Measurements from ENCODE around the gene BRAT1.

DNA sequence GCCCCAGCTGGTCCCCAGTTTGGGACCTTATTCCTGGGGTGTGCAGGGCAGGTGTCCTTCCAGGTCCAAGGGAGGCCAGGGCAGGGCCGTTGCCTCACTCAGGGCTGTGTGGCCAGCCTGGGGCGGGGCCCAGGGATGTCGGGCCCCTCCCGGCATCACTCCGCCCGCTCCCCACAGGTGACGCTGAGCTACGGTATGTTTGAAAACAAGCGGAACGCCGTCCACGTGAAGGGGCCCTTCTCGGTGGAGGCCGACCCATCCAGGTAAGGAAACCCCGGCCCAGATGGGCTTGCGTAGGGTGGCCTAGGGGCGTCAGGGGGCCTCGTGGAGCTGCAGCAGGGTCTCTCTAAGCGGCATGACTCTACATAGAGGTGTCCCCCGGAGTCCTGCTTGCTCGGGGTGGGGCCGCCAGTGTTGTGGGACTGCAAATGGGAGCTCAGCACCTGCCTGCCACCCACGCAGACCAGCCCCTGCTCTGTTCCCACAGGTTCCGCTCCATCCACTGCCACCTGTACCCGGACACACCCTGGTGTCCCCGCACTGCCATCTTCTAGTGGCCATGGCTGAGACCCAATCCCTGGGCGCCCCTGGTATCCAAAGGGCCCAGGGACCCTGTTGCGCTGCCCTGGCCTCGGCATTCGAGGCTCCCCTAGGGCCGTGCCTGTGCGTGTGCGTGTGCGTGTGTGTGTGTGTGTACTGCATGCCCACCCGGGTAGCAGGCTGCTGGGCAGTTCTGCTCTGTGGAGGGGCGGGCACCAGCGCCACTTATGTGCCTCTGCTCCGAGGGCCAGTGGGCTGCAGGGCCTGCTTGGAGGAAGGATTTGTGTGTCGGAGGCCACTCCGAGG lies 28.4 kb downstream of the BRAT1 start:
- TF ChIP-seq, protein P1, sequence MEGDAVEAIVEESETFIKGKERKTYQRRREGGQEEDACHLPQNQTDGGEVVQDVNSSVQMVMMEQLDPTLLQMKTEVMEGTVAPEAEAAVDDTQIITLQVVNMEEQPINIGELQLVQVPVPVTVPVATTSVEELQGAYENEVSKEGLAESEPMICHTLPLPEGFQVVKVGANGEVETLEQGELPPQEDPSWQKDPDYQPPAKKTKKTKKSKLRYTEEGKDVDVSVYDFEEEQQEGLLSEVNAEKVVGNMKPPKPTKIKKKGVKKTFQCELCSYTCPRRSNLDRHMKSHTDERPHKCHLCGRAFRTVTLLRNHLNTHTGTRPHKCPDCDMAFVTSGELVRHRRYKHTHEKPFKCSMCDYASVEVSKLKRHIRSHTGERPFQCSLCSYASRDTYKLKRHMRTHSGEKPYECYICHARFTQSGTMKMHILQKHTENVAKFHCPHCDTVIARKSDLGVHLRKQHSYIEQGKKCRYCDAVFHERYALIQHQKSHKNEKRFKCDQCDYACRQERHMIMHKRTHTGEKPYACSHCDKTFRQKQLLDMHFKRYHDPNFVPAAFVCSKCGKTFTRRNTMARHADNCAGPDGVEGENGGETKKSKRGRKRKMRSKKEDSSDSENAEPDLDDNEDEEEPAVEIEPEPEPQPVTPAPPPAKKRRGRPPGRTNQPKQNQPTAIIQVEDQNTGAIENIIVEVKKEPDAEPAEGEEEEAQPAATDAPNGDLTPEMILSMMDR (IDR thresholded peaks at IDR 0.05; ENCODE audit: insufficient read depth, low read depth, low read length) = no peak
- TF ChIP-seq EZH2 (IDR thresholded peaks at IDR 0.05; ENCODE audit: insufficient read depth, low read length) = no peak

All from astrocyte (in vitro differentiated cells and primary cell).